ENCODE measurements around the gene TRIM2.

TRIM2 gene

GRCh38 chr4:153223930-153224329 lies 19.7 kb downstream of the TRIM2 start:
- DNase-seq: no peak

GRCh38 chr4:153224474-153224873 lies 20.2 kb downstream of the TRIM2 start:
- no peak for DNase-seq

GRCh38 chr4:153227469-153228075 lies 23.3 kb downstream of the TRIM2 start:
- DNase-seq: no peak

- DNase-seq: no peak
Measured at GRCh38 chr4:153228512-153229140, 24.4 kb downstream of the TRIM2 start.

- DNase-seq: no peak
Measured at GRCh38 chr4:153229545-153229944, 25.3 kb downstream of the TRIM2 start.

- no peak for DNase-seq
Measured at GRCh38 chr4:153232768-153233167, 28.5 kb downstream of the TRIM2 start.

- DNase-seq: no peak
Measured at GRCh38 chr4:153233761-153234371, 29.6 kb downstream of the TRIM2 start.

GRCh38 chr4:153234885-153235284 lies 30.6 kb downstream of the TRIM2 start:
- DNase-seq: no peak

- no peak for DNase-seq
Measured at GRCh38 chr4:153238135-153238919, 34.1 kb downstream of the TRIM2 start.

GRCh38 chr4:153239409-153239808 lies 35.2 kb downstream of the TRIM2 start:
- no peak for DNase-seq

- no peak for DNase-seq
Measured at GRCh38 chr4:153241295-153241694, 37.1 kb downstream of the TRIM2 start.

- DNase-seq: no peak
Measured at GRCh38 chr4:153241970-153242838, 38.0 kb downstream of the TRIM2 start.

- no peak for DNase-seq
Measured at GRCh38 chr4:153242839-153243324, 38.6 kb downstream of the TRIM2 start.

- no peak for DNase-seq
Measured at GRCh38 chr4:153243468-153243867, 39.2 kb downstream of the TRIM2 start.

- no peak for DNase-seq
Measured at GRCh38 chr4:153244969-153245368, 40.7 kb downstream of the TRIM2 start.

- no peak for DNase-seq
Measured at GRCh38 chr4:153245775-153246174, 41.5 kb downstream of the TRIM2 start.

GRCh38 chr4:153246446-153247115 lies 42.3 kb downstream of the TRIM2 start:
- no peak for DNase-seq

- no peak for DNase-seq
Measured at GRCh38 chr4:153247116-153247490, 42.9 kb downstream of the TRIM2 start.

GRCh38 chr4:153248641-153249198 lies 44.5 kb downstream of the TRIM2 start:
- no peak for DNase-seq

GRCh38 chr4:153249199-153250041 lies 45.2 kb downstream of the TRIM2 start:
- peak; percentile 87 for DNase-seq

GRCh38 chr4:153252122-153252521 lies 47.9 kb downstream of the TRIM2 start:
- no peak for DNase-seq

Measured in central memory CD4-positive, alpha-beta T cell (primary cell).